Left renal pelvis (tissue), 4 donors: ENCODE results near the gene TRPM3. TPM values are rescaled to one million over a fixed set of nuclear protein-coding genes. Genes with fewer than 3 reads are reported as not detected.

ENCODE experiments used
- DNase-seq, 4 donors: peaks; one replicate each; pipeline ENCODE4 v3.0.0-alpha.2; 2013; ENCODE audit warnings: low read depth in 4 of 4, low spot score in 3 of 4
- polyA plus RNA-seq, 4 donors: library from polyadenylated mRNA; unstranded; fragments of 120-200 nt; gene quantifications; one replicate each; pipeline ENCODE4 v1.2.1, GENCODE V29; 2013; ENCODE audit not compliant: insufficient read length in 4 of 4

Gene TRPM3
- polyA plus RNA-seq, 4 donors = 6.3 to 16.1 (median 14.4) TPM

DNA sequence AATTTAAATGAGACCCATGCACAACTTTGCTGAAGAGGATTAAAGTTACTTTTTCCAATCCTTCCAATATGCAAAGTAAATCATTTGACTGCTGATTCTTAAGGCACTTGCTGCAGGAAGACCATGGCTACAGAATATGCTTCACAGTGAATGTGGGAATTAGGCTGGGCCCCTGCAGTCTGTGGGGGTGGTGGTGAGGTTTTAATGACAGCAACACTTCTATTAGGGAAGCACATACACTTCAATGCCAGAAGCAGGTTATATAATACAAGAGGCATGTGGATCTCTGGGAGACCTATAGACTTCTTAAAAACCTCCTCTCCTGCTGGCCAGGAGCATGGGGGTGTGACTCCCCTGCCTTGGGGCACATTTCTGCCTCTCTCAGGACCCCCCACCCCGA is 582.4 kb downstream of the TRPM3 start:
- DNase-seq = no peak

- no peak for DNase-seq
Observed at GRCh38 chr9:70537084-70537483, 584.3 kb downstream of the TRPM3 start.

GRCh38 chr9:70535546-70536323 is 585.7 kb downstream of the TRPM3 start:
- no peak for DNase-seq

GRCh38 chr9:70534471-70534870 is 587.0 kb downstream of the TRPM3 start:
- no peak for DNase-seq

GRCh38 chr9:70534061-70534460 is 587.4 kb downstream of the TRPM3 start:
- DNase-seq = no peak

- no peak for DNase-seq
Observed at GRCh38 chr9:70533492-70533891, 587.9 kb downstream of the TRPM3 start.

DNA sequence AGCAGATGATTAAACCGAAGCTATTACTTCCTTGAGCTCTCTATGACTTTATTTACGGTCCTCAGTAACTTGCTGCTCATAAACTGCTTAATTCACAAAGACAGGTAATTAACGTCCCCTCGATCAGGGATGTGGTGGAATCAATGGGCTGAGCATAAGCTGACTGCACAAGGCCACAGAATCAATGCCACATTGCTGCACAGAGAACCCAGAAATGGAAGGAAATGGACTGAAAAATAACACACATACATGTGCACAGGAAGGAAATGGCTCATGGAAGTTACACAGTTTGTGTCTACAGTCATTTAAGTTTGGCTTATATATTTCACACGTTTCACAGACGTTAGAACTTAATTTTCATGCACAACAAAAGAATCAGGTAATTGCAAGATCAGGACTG is 588.7 kb downstream of the TRPM3 start:
- no peak for DNase-seq

DNA sequence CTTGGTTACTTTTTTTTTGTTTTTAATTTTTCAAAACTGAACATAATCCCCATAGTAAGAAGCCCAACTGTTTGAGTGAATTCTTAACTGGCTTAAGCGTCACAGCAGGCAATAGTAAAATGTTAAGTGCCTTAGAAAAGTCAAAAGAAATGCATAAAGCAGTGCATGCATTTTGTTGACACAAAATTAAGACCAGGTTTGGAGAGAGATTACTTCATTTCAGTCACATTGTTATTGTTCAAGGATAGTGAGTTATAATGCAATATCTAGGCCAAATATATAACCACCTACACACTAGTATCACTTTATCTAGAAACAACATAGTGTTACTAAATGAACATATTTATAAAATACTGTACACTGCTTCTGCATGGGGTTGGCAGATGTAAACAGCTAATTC is 590.1 kb downstream of the TRPM3 start:
- no peak for DNase-seq

GRCh38 chr9:70530716-70531115 is 590.7 kb downstream of the TRPM3 start:
- DNase-seq = no peak

- no peak for DNase-seq
Observed at GRCh38 chr9:70529833-70530232, 591.6 kb downstream of the TRPM3 start.

DNA sequence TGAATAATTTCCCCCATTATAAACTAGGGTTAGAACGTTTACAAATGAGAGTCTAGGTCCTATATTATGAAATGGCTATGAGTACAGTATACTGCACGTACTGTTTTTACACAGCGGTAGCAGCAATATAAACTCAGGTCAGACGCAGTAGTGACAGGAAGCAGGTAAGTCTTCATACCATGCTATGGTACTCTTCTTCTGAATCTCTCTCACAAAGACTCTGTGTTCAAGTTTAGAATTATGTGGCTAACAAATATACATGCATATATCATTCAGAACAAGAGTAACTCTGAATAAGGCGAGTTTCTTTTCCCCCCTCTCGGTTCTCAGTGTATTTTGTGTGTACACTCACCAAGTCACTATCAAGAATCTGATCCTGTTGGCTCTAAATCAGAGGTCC is 592.0 kb downstream of the TRPM3 start:
- no peak for DNase-seq

GRCh38 chr9:70526902-70527301 is 594.5 kb downstream of the TRPM3 start:
- DNase-seq = no peak

- no peak for DNase-seq
Observed at GRCh38 chr9:70525519-70525918, 595.9 kb downstream of the TRPM3 start.

- DNase-seq = no peak
Observed at GRCh38 chr9:70519912-70520724, 601.3 kb downstream of the TRPM3 start.

GRCh38 chr9:70517926-70518610 is 603.4 kb downstream of the TRPM3 start:
- DNase-seq = no peak

- no peak for DNase-seq
Observed at GRCh38 chr9:70514273-70514672, 607.1 kb downstream of the TRPM3 start.

- DNase-seq = no peak
Observed at GRCh38 chr9:70511858-70512257, 609.6 kb downstream of the TRPM3 start.

DNA sequence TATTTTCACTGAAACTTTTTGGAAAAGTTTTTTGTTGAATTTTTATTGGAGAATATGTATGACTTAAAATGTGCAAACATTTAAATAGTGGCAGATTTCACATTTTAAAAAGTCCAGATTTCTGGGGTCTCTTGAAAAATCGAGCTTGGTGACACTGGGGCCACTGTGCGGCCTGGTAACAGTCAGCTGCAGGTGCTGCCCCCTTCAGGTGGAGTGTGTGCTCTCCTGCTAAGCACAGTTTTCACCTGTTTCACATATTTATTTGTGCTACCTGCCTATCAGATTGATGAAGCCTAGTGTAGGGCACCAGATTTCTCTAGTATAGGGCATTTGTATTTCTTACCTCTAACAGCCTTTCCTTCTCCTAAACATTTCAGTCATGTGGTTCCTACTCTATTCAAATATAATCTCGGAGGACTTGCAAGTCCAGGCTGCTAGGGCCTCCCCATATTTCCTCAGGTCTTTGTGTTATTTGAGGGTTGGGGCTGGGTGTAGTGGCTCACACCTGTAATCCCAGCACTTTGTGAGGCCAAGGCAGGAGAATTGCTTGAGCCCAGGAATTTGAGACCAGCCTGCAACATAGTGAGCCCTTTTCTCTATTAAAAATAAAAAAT is 611.2 kb downstream of the TRPM3 start:
- DNase-seq = no peak

GRCh38 chr9:70506159-70506558 is 615.3 kb downstream of the TRPM3 start:
- DNase-seq = no peak

DNA sequence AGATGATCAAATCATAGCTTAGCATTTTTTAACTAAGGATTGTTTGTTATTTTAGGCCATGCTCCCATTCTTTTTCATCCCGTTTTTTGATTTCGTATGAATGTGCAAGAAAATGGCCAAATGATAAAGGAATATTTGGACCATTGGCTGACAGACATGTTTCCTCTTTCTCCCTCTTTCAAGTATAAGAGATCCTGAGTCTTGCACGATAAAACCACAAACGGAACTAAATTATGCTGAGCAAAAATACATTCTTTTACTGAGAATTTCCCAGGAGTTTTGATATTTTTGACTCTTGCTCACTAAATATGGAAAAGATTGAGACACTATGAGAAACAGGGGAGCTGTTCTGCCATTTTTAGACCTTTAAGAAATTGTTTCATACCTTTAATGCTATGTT is 616.6 kb downstream of the TRPM3 start:
- DNase-seq = no peak

- no peak for DNase-seq
Observed at GRCh38 chr9:70502690-70503089, 618.7 kb downstream of the TRPM3 start.
